Endothelial cell of umbilical vein (primary cell): ENCODE measurements around the gene NUB1. TPM values are rescaled to one million over a fixed set of nuclear protein-coding genes. Genes with fewer than 3 reads are reported as not detected.

Source experiments
- BruUV-seq: library from RNA; stranded (reverse); fragments of 400-500 nt; replicated peaks from 2 replicates; lab custom pipeline; 2021; lab: Mats Ljungman, UMichigan
- CTCF ChIA-PET: fragments of 300-600, 350-600 bp; sonication (Branson Sonifier 250); formaldehyde crosslinking; loops from one replicate; lab custom pipeline; 2021; ENCODE audit warnings: antibody characterized with exemption, inconsistent platforms; lab: Charles Lee
- POLR2A ChIA-PET: fragments of 300-600, 350-600 bp; sonication (Branson Sonifier 250); formaldehyde crosslinking; loops from one replicate; lab custom pipeline; 2021; ENCODE audit warnings: antibody characterized with exemption, inconsistent platforms; lab: Charles Lee
- DNase-seq: peaks from one replicate; pipeline ENCODE4 v3.0.0-alpha.2; 2011; ENCODE audit warnings: low read depth, low spot score
- FAIRE-seq: peaks from 2 replicates; lab custom pipeline; 2011; peaks lifted over from hg19 to GRCh38; lab: Jason Lieb, UNC
- H2AFZ ChIP-seq: 2 replicates; pipeline ENCODE4 v1.6.0; 2012; ENCODE audit warnings: low read depth, low read length, control low read depth, inconsistent platforms
- H3K27ac ChIP-seq: 2 replicates; pipeline ENCODE4 v1.5.1; 2011; ENCODE audit warnings: low read depth, mild to moderate bottlenecking, control low read depth, low read length, moderate library complexity; ENCODE audit not compliant: insufficient read depth
- H3K27me3 ChIP-seq, 2 experiments: 2 replicates each; pipeline versions ENCODE4 v1.6.0 to v1.6.1; 2011; ENCODE audit warnings: low read length in 2 of 2, mixed read lengths in 1 of 2; ENCODE audit not compliant: control insufficient read depth in 2 of 2, insufficient read depth in 2 of 2
- H3K36me3 ChIP-seq, 2 experiments: 2 replicates in 1 of 2; 3 replicates in 1 of 2; pipeline ENCODE4 v1.5.1; 2011; ENCODE audit warnings: low read length in 2 of 2, mild to moderate bottlenecking in 1 of 2, moderate library complexity in 1 of 2; ENCODE audit not compliant: control insufficient read depth in 2 of 2, insufficient read depth in 2 of 2; ENCODE audit errors: extremely low read depth in 1 of 2
- H3K4me1 ChIP-seq: 3 replicates; pipeline ENCODE4 v1.5.1; 2011; ENCODE audit warnings: mild to moderate bottlenecking, low read length; ENCODE audit not compliant: control insufficient read depth, insufficient read depth; ENCODE audit errors: extremely low read depth
- H3K4me2 ChIP-seq: 2 replicates; pipeline ENCODE4 v1.6.1; 2011; ENCODE audit warnings: low read length, control low read depth, mixed read lengths; ENCODE audit not compliant: insufficient read depth
- H3K4me3 ChIP-seq, 3 experiments: fragments of 200-600 bp in 1 of 3; sonication (generic), shearing (Covaris generic) in 1 of 3; replicated peaks in 1 of 3; 2 replicates each; pipeline ENCODE4 v1.5.1; 2011 to 2016; ENCODE audit warnings: control low read depth in 3 of 3, low read length in 3 of 3, mild to moderate bottlenecking in 2 of 3, inconsistent platforms in 1 of 3, low read depth in 1 of 3, moderate library complexity in 1 of 3; ENCODE audit not compliant: insufficient read depth in 1 of 3
- H3K79me2 ChIP-seq: 2 replicates; pipeline ENCODE4 v1.6.0; 2012; ENCODE audit warnings: low read length, inconsistent platforms; ENCODE audit not compliant: control insufficient read depth, insufficient read depth
- H3K9ac ChIP-seq: replicated peaks from 2 replicates; pipeline ENCODE3; 2011; ENCODE audit warnings: low read length, control low read depth; ENCODE audit not compliant: insufficient read depth; ENCODE audit errors: extremely low read depth
- H3K9me1 ChIP-seq: replicated peaks from 3 replicates; pipeline ENCODE4 v1.6.0; 2011; ENCODE audit warnings: mild to moderate bottlenecking, low read length; ENCODE audit not compliant: control insufficient read depth, insufficient read depth; ENCODE audit errors: extremely low read depth
- H3K9me3 ChIP-seq: replicated peaks from 2 replicates; pipeline ENCODE4 v1.5.1; 2012; ENCODE audit warnings: low read length, inconsistent platforms; ENCODE audit not compliant: control insufficient read depth, insufficient read depth
- H4K20me1 ChIP-seq: replicated peaks from 2 replicates; pipeline ENCODE3; 2011; ENCODE audit warnings: mild to moderate bottlenecking, low read length; ENCODE audit not compliant: control insufficient read depth, insufficient read depth; ENCODE audit errors: extremely low read depth
- CTCF ChIP-seq, 2 donors: IDR thresholded peaks; 1 replicate in 1 of 2; 2 replicates in 1 of 2; pipeline ENCODE4 v1.5.1; 2011; ENCODE audit warnings: low read length in 2 of 2, mild to moderate bottlenecking in 2 of 2, moderate library complexity in 2 of 2, control low read depth in 1 of 2, inconsistent platforms in 1 of 2, low read depth in 1 of 2; ENCODE audit not compliant: insufficient read depth in 1 of 2; ENCODE audit errors: extremely low read depth in 1 of 2
- EZH2 ChIP-seq: IDR thresholded peaks from 2 replicates; pipeline ENCODE4 v1.6.1; 2012; ENCODE audit warnings: borderline replicate concordance, low read depth, mild to moderate bottlenecking, moderate library complexity, low read length, inconsistent platforms; ENCODE audit not compliant: severe bottlenecking
- FOS ChIP-seq: IDR thresholded peaks from 2 replicates; pipeline ENCODE4 v1.6.1; 2011; ENCODE audit warnings: mild to moderate bottlenecking, low read length, moderate library complexity, borderline replicate concordance; ENCODE audit not compliant: insufficient read depth
- GATA2 ChIP-seq: IDR thresholded peaks from 2 replicates; pipeline ENCODE4 v1.7.0; 2011; ENCODE audit warnings: low read depth, mild to moderate bottlenecking, moderate library complexity, mixed read lengths, low read length; ENCODE audit not compliant: insufficient read length, insufficient read depth
- JUN ChIP-seq: IDR thresholded peaks from 2 replicates; pipeline ENCODE4 v1.6.1; 2011; ENCODE audit warnings: borderline replicate concordance, low read depth; ENCODE audit not compliant: insufficient read length, insufficient read depth
- MAX ChIP-seq: IDR thresholded peaks from 2 replicates; pipeline ENCODE4 v1.6.1; 2011; ENCODE audit not compliant: insufficient read depth, insufficient read length
- MYC ChIP-seq: IDR thresholded peaks from one replicate; pipeline ENCODE4 v1.6.1; 2011; ENCODE audit warnings: mild to moderate bottlenecking, low read depth, low read length
- POLR2A ChIP-seq: IDR thresholded peaks from 2 replicates; pipeline ENCODE4 v1.6.1; 2012; ENCODE audit warnings: low read depth, mild to moderate bottlenecking, control low read depth, low read length
- POLR2AphosphoS5 ChIP-seq: IDR thresholded peaks from 2 replicates; pipeline ENCODE4 v1.6.1; 2012; ENCODE audit warnings: low read depth, mild to moderate bottlenecking, control low read depth, low read length, moderate library complexity; ENCODE audit not compliant: insufficient read depth
- dilution Hi-C: fragments of 300-500 bp; cut with MboI; formaldehyde crosslinking; loops from one replicate; pipeline ENCODE4 v1.15.0; 2019; ENCODE audit warnings: low sequenced_read_pairs; ENCODE audit not compliant: extremely low pct_ligation_motif_present
- intact Hi-C: fragments of 100-400 bp; cut with micrococcal nuclease; formaldehyde crosslinking; loops from one replicate; pipeline ENCODE4 v1.10.0; 2022
- polyA plus RNA-seq, 4 experiments: library from polyadenylated mRNA; depleted of rRNA in 3 of 4; stranded (reverse) in 3 of 4; unstranded in 1 of 4; fragments of >200 nt; gene quantifications; 2 replicates each; pipeline versions ENCODE4 v1.2.1 to v1.2.3, GENCODE V29; 2011 to 2012; ENCODE audit warnings: missing spikeins in 1 of 4
- total RNA-seq: library from RNA; stranded (reverse); gene quantifications from 2 replicates; pipeline ENCODE4 v1.2.3, GENCODE V29; 2021

The NUB1 gene
- total and polyA plus RNA-seq, 2 donors (not counting 3 experiments of a cell fraction or from before 2014, with no cell fraction given) = 28.0 to 46.2 TPM

GRCh38 chr7:151387161-151388006 is 45.8 kb downstream of the NUB1 start:
- H3K27me3 ChIP-seq = peaks cover 10 to 14% of the 10 kb centered on the region in 2 experiments
- no peaks in the 10 kb centered on the region for H3K36me3 ChIP-seq
- no peaks in the 10 kb centered on the region for H3K79me2 ChIP-seq
- POLR2A ChIA-PET = no interaction called here
- FAIRE-seq (no peak), DNase-seq (no peak)
- no peak overlapping the region for H3K27ac ChIP-seq
- no peaks in the 10 kb centered on the region for H4K20me1 ChIP-seq
- no peaks in the 10 kb centered on the region for H3K4me1 ChIP-seq
- no peaks in the 10 kb centered on the region for H3K9me1 ChIP-seq
- BruUV-seq = no TSS peak
- no peak overlapping the region for H2AFZ ChIP-seq
- TF ChIP-seq EZH2 = no peak
- no peak for TF ChIP-seq JUN
- TF ChIP-seq GATA2 = no peak
- TF ChIP-seq MAX = no peak
- TF ChIP-seq CTCF (IDR thresholded peaks at IDR 0.05; ENCODE audit: extremely low read depth in 1 of 2, insufficient read depth in 1 of 2, low read depth in 1 of 2, low read length in 2 of 2) = no peak
- TF ChIP-seq POLR2A = no peak
- TF ChIP-seq POLR2AphosphoS5 = no peak
- TF ChIP-seq FOS = no peak
- no peak for TF ChIP-seq MYC
- no peak overlapping the region for H3K4me2 ChIP-seq
- CTCF ChIA-PET = no interaction called here
- no peak overlapping the region for H3K4me3 ChIP-seq
- dilution Hi-C loops = no loop called here
- no peaks in the 10 kb centered on the region for H3K9me3 ChIP-seq
- intact Hi-C loops = no loop called here
- no peak overlapping the region for H3K9ac ChIP-seq
